Measurements from ENCODE around the gene ADM. TPM values are rescaled to one million over a fixed set of nuclear protein-coding genes. Genes with fewer than 3 reads are reported as not detected.
A peak's percentile ranks its signal among the peaks of the same experiment; 100 is the strongest.

Gene ADM
- total RNA-seq, 3 donors from 2014 or later = 49.5 to 124 (median 72.9) TPM

- no peaks in the 10 kb centered on the region for H3K36me3 ChIP-seq (ENCODE audit: low read depth)
- DNase-seq = no peak
- no peak for ATAC-seq
- no peak for TF ChIP-seq CTCF (IDR thresholded peaks at IDR 0.05)
- H3K4me1 ChIP-seq (ENCODE audit: low read depth) = no peaks in the 10 kb centered on the region
- intact Hi-C loops (cut with DNase I, micrococcal nuclease) = no loop called here
- no peaks in the 10 kb centered on the region for H3K9me3 ChIP-seq
- no peak overlapping the region for H3K4me3 ChIP-seq
Measured at GRCh38 chr11:10349806-10350205, 44.9 kb downstream of the ADM start.

- no peaks in the 10 kb centered on the region for H3K9me3 ChIP-seq
- H3K4me1 ChIP-seq (ENCODE audit: low read depth) = no peaks in the 10 kb centered on the region
- ATAC-seq (no peak), DNase-seq (no peak)
- intact Hi-C loops (cut with DNase I, micrococcal nuclease) = no loop called here
- H3K36me3 ChIP-seq (ENCODE audit: low read depth) = no peaks in the 10 kb centered on the region
- H3K4me3 ChIP-seq = no peak overlapping the region
- TF ChIP-seq CTCF (IDR thresholded peaks at IDR 0.05) = no peak
Measured at GRCh38 chr11:10350334-10350733, 45.5 kb downstream of the ADM start.

DNA sequence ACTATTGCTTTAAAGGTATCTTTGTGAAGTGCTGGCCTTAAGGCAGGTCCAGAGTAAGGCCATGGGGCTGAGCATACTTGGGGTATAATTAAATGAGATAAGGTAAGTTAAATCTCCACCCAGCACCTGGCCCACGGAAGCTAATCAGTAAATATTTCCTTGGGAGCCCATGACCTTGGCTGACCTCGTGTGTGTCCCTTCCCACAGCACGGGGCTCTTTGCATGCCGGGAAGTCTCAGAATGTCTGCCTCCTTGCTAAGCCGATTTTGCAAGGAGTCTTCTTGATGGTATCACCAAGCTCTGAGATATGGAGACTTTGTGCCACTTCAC, 46.5 kb downstream of the ADM start:
- no peak overlapping the region for H3K4me3 ChIP-seq
- ATAC-seq (peak; percentile 63), DNase-seq (peak in 2 of 3 donors; percentile 29 to 54)

GRCh38 chr11:10351765-10352641, 47.1 kb downstream of the ADM start:
- H3K4me1 ChIP-seq (ENCODE audit: low read depth) = no peaks in the 10 kb centered on the region
- no peak for TF ChIP-seq CTCF (IDR thresholded peaks at IDR 0.05)
- no peaks in the 10 kb centered on the region for H3K36me3 ChIP-seq (ENCODE audit: low read depth)
- no peak overlapping the region for H3K4me3 ChIP-seq
- H3K9me3 ChIP-seq = no peaks in the 10 kb centered on the region
- peak in 2 of 3 donors; percentile 27 to 62 for DNase-seq
- ATAC-seq = peak; percentile 93
- intact Hi-C loops (cut with DNase I, micrococcal nuclease) = no loop called here

More for the DNA sequence above, 46.5 kb downstream of the ADM start:
- H3K36me3 ChIP-seq (ENCODE audit: low read depth) = no peaks in the 10 kb centered on the region
- no peak for TF ChIP-seq CTCF (IDR thresholded peaks at IDR 0.05)
- no peaks in the 10 kb centered on the region for H3K4me1 ChIP-seq (ENCODE audit: low read depth)
- intact Hi-C loops (cut with DNase I, micrococcal nuclease) = no loop called here
- H3K9me3 ChIP-seq = no peaks in the 10 kb centered on the region

DNA sequence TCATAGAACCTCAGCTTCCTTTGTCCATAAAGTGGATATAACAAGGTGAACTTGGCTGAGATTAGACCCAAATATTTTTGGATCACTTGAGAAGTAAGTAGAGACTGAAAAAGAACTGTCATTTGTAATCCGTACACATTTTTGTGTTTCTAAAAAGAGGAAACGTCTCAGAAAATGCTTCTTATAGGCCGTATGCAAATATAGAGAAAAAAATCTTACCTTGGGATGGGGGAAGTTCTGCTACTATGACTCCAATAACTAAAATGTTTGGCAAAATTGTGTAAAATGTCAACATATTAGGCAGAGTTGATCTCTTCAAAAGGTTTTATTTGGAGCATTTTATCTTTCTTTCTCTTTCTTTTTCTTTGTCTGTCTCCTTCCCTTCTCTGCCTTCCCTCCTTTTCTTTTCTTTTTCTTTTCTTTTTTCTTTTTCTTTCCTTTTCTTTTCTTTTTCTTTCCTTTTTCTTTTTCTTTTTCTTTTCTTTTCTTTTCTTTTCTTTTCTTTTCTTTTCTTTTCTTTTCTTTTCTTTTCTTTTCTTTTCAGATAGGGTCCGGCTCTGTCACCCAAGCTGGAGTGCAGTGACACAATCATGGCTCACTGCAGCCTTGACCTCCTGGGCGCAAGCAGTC, 48.2 kb downstream of the ADM start:
- no peak overlapping the region for H3K4me3 ChIP-seq
- intact Hi-C loops (cut with DNase I, micrococcal nuclease) = no loop called here
- no peaks in the 10 kb centered on the region for H3K36me3 ChIP-seq (ENCODE audit: low read depth)
- H3K9me3 ChIP-seq = no peaks in the 10 kb centered on the region
- DNase-seq = no peak
- no peaks in the 10 kb centered on the region for H3K4me1 ChIP-seq (ENCODE audit: low read depth)
- ATAC-seq = no peak
- TF ChIP-seq CTCF (IDR thresholded peaks at IDR 0.05) = no peak
